Ovary (tissue), 3 donors: Measurements from ENCODE around the gene GPR156.

Source experiments
- EP300 ChIP-seq: sonication (generic); formaldehyde crosslinking; IDR thresholded peaks from one replicate; pipeline ENCODE4 v1.6.1; 2017; ENCODE audit warnings: antibody characterized with exemption
- TF ChIP-seq, protein P1 (sequence below), 3 donors: fragments of 450-650 bp in 2 of 3; fragments of 200-600 bp in 1 of 3; IDR thresholded peaks; one replicate each; pipeline versions ENCODE4 v1.5.1 to v1.8.0; 2016 to 2022; ENCODE audit warnings: antibody characterized with exemption in 3 of 3, mild to moderate bottlenecking in 1 of 3
- donor health status: DM: no; HTN: no; CAD: no.

DNA sequence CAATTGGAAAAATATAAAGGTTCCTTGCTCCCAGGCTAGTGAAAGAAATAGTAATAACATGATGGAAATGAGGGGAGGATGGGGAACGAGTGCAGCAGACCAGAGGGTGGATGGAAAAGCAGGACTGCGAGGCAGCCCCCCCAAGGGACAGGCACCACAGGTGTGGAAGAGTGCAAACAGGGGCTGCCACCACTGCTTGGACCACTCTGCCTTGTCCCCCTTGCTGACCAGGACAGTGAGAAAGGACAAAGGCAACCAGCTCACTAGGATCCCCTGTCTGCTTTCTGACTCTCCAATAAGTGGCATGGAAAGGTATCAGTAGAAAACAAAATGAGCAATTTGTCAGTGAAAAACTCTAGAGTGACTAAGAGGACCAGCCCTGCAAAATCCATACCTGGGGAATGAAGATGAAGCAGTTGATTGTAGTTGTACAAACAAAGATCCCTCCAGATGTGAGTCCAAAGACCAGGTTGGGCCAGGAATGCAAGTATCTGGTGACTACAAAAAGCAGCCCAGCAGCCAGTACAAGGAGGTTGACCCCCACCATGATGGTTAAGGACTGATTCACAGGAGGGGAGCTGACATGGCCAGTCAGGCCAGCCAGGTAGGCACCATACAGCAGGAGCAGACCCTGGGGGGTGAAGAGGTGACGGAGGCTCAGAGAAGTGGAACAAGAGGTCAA lies 104.2 kb downstream of the GPR156 start:
- TF ChIP-seq EP300 = no peak
- TF ChIP-seq, protein P1, sequence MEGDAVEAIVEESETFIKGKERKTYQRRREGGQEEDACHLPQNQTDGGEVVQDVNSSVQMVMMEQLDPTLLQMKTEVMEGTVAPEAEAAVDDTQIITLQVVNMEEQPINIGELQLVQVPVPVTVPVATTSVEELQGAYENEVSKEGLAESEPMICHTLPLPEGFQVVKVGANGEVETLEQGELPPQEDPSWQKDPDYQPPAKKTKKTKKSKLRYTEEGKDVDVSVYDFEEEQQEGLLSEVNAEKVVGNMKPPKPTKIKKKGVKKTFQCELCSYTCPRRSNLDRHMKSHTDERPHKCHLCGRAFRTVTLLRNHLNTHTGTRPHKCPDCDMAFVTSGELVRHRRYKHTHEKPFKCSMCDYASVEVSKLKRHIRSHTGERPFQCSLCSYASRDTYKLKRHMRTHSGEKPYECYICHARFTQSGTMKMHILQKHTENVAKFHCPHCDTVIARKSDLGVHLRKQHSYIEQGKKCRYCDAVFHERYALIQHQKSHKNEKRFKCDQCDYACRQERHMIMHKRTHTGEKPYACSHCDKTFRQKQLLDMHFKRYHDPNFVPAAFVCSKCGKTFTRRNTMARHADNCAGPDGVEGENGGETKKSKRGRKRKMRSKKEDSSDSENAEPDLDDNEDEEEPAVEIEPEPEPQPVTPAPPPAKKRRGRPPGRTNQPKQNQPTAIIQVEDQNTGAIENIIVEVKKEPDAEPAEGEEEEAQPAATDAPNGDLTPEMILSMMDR (IDR thresholded peaks at IDR 0.05) = no peak
